ENCODE data around the gene AKAP3.

The AKAP3 gene

DNA sequence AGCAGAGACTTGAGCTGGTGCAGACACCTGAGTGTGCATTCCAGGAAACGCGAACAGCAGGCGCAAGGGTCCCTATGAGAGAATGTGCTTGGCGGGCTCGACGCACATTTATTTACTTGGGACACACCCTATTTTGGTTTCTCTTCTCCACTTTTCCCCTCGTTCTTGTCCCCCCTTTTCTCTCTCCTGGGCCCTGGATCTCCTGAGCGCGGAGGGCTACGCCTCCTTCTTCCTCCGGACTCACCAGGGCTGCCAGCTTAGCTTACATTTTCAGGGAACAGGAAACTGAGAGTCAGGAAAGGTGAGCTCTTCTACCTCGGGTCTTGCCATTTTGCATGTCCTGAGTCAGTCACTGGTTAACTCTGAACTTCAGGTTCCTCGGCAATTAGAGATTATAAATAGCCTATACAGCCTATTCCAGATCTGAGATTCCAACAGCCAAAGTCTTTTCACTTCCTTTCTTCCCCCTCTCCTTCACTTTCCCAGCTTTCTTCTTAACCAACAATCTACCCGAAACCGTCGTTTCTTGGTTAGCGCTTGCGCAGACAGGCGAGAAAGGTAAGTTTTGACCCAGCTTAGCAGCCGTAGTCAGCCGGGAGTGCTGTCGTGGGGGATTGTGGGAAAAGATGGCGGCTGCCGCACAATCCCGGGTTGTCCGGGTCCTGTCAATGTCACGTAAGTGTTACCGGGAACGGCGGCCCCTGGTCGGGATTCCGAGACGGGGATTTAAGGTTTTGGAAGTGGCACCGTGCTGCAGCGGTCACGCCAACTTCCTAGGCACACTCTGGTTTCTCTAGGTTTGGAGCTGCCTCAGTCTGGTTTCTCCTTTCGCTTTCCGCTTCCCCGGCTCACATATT, at the start of gene AKAP3, which contains the start of gene NDUFA9:
AKAP3 (minus strand) TSS at position 551 of the 857 bp plus-strand sequence. CDS start 10,855 bp downstream, outside the sequence.
NDUFA9 (plus strand) TSS at position 614 of the 857 bp plus-strand sequence; CDS start at position 627, 13 bp downstream.
- peak; percentile 89 for DNase-seq

DNA sequence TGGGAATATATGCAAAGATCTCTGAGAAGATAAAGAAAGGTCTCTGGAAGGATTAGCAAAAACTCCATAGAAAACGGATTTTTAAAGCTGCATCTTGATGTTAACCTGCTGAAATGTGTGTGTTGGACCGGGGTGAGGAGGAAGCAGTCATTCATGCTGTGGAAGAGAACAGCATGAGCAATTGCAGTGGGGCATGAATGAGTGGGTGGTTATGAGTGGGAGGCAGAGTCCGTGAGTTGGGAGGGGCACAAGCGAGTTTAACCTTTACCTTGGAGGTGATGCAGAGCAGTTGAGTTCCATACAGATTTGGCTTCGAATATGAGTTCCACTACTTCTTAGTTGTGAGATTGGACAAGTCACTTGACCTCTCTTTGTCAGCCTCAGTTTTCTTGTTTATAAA, 41.9 kb upstream of the AKAP3 start:
- no peak for DNase-seq

DNA sequence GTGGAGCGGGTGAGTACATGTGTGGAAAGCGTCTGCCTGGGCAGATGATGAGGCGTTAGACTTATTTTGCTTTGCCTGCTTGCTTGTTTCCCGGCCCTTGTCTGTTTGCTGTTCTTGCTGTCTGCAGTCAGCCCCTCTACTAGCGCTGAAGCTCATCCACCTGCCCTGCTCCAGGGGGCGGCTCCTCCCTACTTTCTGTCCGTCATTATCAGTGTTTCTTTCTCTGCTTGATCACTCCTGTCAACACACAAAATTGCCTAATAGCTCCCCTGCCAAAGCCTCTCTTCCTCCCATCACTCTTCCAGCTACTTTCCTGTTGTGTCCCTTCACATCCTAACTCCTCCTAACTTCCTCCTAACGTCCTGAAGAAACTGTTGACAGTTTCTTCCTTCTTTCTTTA, 36.5 kb upstream of the AKAP3 start:
- no peak for DNase-seq

DNA sequence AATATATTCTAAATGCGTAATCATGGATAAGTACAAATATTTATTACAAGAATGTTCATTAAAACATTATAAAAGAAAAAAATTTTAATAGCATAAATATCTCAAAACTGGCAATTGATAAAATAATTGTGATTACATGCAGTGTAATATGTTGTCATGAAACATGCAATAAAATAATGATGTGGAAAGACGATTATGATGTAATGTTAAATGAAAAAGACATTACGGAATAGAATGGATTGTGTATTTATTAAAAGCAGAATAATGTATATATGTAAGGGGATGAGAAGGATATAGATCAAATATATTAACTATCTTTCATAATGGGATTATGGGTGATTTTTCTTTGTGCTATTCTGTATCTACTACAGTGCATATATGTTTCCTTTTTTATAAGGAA, 32.9 kb upstream of the AKAP3 start:
- DNase-seq: no peak

DNA sequence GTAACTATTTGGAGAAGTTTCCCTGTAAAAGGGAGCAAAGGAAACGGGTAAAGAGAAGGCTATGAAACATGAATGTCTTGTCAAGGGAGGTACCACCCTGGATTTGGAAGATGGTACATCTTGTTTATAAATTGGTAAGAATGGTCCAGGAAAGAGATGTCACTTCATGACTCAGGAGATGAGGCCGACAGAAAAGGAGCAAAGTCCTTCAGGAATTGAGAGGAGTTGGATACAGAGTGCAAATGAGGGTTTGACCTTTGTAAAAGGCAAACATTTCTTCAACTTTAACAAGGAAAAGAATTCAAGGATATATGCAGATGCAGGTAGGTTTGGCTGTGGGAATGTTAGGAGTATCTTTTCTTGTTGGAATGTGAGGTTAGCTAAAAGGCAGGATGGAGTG, 30.9 kb upstream of the AKAP3 start:
- no peak for DNase-seq

DNA sequence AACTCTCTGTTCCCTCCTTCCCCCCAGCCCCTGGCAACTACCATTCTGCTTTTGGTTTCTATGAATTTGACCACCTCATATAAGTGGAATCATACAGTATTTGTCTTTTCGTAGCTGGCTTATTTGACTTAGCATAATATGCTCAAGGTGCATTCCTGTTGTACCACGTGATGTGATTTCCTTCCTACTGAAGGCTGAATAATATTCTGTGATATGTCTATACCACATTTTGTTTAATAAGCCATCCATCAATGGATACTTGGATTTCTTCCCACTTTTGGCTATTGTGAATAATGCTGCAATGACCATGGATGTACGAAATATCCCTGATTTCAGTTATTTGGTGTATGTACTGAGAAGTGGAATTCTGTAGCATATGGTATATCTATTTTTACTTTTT, 16.4 kb upstream of the AKAP3 start:
- DNase-seq: no peak

DNA sequence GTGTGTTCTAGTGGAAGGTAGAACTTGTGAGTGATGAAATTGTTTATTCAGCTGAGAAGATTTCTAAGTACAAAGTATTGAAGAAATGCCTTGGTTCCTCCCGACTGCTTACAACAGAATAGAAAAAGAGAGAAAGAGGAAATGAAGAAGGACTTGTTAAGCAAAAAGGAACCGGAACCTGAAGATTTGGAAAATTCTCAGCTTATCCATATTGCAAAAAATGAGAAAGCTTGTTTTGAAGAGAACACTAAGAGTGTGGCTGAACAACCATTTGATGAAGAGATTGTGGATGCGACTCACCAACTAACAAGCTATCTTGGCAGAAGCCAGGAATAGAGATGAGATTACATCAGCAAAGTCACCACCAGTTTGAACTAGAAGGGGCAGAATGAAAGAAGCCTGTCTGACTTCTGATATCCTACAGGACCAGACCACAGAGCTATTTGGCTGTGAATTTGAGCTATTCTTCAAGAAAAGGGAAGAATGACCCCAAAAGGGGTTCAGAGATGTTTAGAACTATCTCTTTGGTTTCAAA, 15.2 kb upstream of the AKAP3 start:
- peak; percentile 71 for DNase-seq

DNA sequence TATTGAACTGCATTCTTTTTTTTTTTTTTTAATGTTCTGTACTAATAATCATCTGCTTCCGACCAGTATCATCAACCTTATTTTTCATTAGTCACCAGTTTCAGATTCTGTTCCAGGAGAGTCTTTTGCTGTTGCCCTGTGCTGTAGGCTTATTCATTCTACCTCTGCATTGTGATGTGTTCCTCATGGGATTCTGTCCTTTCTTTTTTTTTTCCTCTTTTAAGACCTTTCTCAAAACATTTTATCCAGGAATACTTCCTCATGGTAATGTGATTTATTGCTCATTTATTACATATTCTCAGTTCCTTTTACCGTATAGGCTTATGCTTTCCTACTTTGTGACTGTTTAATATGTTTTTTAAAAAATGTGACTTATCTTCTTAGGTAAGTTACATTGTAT, 4.8 kb upstream of the AKAP3 start:
- DNase-seq: peak; percentile 57

DNA sequence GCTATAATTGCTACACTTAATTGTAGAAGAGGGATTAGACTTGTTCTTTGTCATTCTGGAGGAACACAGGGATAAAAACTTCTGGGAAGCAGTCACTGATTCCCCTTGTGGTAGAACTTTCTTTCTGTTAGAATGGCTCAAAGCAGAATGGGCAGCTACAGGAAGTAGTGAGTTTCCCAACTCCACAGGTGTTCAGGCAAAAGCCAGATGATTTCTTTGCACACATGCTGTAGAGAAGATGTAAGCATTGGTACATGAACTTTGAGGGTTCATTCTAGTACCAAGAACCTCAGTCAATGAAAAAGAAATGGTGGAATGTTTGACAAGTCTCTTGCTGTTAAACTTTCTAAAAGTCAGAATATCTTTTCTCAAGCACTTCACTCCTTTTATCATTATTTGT, 4.4 kb upstream of the AKAP3 start:
- no peak for DNase-seq

DNA sequence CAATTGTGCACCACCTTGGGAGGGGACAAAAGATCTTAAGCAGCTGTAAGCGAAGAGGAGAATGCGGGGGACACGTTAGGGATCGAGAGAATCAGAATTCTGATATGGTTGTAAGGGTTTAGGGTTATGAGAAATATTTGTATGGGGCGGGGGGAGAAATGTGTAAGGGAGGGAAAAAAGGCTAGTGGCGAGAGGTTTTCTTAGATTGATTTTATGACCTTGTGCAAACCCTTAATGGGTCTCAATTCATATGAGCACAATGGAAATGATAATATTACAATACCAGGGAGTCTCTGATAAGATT, 459 bp upstream of the AKAP3 start:
- no peak for DNase-seq

DNA sequence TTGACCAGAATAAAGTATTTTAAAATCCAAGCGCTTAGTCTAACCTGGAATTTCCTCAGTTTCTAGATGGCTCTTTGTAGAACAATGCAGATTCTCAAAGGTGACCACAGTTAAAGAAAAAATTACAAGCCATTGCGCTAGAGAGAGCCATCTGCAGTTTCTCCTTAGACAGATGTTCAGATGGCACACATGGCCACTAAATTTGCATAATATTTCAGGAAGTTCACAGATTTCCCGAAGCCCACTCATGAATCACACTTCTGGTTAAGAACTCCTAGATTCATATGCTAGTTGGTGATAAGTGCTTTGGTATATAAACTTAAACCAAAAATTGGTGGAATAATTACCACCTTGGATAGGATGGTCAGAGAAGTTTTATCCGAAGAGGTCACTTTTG, 749 bp downstream of the AKAP3 start:
- peak; percentile 86 for DNase-seq

DNA sequence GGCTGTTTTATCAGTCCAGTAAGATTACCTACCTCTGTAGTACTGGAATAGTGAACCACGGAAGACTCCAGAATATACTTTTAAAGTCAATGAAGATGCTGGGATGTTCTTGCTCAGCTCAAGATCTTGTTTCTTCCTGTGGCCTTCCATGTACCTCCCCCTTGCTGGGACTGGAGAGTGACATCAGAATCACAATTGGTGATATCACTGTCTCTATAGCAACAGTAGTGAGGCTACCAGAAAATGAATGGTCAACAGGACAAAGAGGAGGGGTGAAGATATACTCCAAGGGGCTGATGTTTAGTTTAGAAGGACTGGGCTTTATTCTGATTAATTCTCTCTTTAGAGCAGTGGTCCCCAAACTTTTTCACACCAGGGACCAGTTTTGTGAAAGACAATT, 3.8 kb downstream of the AKAP3 start:
- DNase-seq: no peak

DNA sequence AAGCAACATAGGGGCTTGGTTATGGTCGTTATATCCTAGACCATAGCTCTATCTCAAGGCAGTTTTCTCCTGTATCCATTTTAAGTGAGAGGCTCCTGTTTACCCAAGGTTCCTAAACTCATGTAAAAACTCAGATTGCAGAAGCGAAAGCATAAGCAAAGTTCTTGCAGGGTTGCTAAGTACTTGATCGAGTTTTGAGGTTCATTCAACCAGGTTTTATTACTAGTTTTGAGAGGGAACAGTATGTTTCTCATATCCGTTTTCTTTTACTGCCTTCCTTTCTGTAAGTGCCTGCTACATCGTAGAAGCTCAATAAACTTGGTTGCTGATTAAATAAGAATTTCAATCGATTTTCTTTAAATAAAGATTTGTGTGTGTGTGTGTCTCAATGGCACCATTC, 5.1 kb downstream of the AKAP3 start:
- no peak for DNase-seq

DNA sequence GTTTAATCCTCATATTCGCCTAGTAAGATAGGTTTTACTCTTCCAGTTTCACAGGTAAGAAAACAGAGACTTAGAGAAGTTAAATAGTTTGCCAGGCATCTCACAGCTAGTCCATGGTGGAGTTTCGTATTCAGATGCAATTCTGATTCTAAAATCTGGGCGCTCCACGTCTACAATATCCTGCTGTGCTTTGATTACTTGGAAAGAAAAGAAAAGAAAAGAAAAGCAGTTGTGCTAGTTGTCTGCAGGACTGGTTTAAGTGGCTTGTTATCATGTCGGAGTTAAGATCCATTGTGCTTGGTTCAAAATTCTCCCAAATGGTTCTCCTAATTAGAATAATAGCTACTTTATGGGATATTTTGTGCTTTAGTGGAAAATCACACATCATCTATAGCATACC, 18.6 kb downstream of the AKAP3 start:
- DNase-seq: no peak

DNA sequence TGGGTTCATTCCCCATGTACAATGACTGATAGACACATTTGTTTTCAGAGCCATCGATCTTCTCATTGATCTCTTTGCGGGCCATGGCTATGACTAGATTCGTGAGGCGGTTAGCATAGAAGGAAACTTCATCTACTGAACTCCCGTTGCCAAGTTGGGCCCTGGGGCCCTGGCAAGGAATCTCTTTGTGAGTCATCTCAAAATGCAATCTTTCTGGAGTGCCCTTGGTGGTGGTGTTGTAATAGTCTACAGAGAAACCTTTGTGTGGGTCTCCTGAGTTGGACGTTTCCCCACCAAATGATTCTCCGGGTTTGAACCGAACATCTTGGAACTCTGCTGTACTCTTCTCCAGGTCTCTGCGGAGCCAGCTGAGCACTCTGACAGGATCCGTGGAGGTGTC, 20.4 kb downstream of the AKAP3 start:
- DNase-seq: no peak

DNA sequence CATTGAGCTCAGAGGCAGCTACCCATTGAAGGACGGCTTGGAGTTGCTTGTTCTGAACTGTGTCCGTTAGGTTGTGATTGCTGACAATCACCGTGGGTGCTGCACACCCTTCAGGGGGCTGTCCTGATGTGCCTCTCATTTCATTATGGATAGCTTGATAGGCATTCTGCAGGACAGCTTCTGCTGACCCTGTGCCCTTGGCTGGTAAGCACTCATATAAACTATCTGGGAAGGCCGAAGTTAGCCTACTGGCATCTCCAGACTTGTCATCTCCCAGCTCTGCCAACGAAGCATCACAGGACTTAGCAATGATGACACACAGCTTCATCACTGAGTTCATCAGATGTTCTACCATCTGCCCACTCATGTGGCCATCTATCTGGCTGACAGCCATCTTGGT, 22.3 kb downstream of the AKAP3 start:
- no peak for DNase-seq

DNA sequence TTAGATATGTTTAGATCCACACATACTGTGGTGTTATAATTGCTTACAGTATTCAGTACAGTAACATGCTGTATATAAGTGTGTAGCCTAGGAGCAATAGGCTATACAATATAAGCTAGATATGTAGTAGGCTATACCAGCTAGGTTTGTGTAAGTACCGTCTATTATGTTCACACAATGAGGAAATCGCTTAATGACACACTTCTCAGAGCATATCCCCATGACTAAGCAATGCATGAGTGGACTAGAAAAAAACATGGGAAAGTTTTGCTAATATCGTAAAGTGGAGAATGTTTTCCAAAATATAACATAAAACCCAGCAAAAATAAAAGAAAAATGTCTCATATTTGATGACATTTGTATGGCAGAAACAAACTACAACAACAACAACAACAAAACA, 27.3 kb downstream of the AKAP3 start:
- peak; percentile 12 for DNase-seq

DNA sequence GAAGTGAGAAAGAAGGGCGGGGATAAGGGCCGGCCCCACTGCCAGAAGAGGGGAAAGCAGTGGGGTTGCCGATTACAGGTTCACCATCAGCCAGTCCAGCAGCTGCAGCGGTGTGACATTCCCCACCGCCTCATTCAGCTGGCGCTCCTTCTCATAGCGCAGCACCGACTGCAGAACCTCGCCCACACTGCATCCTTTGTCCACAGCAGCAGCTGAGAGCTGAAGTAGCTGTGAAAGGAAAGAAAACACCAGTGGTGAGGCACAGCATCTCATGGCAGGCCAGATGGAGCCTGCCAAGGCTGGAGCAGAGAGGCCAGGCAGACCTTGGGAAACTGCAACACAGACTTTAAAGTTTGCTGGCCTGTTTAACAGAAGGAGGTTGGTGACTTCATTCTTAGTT, 33.2 kb downstream of the AKAP3 start:
- no peak for DNase-seq

DNA sequence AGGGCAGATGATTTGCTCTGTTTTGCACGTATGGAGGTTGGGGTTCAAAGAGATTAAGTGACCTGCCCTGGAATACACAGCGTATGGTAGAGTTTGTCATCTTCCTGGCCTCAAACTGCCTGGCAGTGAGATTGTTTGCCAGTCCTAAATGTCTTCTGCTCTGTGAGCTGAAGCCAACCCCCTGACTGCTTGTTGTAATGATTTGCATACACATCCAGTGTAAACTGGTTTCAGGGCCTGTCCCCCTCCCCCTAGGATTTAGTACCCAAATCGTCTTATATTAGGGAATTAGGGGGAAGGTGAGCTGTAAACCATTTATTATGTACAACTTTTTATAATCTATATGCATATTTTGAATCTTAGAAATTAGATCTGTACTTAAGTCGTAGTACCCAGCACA, 38.4 kb downstream of the AKAP3 start:
- no peak for DNase-seq

DNA sequence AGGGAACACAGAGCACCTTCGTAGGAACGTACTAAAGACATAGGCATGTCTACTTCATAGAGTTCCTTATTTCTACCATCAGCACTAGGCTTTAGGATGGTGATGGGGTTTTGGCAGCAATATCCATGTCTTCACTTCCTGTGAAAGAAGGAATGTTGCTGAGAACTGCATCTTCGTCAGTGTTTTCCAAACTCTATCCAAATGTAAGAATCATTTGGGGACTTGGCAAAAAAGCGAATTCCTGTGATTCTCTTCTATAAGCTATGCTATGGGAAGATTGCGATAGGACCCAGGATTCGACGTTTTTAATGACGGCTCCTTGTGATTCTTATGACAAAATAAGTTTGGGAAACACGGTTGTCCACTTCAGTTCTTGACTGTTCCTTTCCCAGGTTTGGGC, 39.8 kb downstream of the AKAP3 start:
- DNase-seq: no peak

DNA sequence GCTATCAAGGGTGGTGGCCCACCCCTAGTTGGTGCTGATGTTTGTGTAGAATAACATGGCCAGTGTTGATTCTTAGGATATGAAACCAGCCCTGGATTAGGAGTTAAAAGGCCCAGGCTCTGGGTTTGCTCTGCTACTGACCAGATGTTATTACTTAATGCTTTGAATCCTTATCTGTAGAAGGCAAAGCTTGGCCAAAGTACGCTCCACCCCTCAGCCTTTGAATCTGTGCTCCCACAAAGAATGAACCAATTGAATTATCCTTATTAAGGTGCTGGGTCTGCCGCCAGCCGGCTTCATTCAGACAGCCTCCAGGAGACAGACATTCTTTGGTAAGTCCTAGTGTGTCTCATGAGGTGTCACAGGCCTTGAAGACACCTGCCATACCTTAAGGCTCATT, 41.8 kb downstream of the AKAP3 start:
- DNase-seq: no peak

DNA sequence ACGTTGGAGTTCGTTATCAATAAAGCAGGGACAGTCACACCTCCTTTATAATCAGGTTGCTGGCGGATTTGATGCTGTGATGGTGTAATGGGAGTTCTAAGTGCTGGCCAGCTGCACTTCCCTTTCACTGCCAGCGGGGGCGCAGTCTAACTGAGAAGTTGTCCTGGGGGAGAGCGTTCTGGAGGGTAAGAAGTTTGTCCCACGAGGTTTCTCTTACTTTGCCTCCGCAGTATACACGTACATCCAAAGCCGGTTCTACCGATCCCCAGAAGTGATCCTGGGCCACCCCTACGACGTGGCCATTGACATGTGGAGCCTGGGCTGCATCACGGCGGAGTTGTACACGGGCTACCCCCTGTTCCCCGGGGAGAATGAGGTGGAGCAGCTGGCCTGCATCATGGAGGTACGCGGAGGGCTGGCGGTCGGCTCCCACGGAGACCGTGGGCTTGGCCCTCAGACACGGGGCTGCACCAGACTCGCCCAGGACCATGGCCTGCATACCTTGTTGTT, 44.1 kb downstream of the AKAP3 start:
- peak; percentile 89 for DNase-seq

DNA sequence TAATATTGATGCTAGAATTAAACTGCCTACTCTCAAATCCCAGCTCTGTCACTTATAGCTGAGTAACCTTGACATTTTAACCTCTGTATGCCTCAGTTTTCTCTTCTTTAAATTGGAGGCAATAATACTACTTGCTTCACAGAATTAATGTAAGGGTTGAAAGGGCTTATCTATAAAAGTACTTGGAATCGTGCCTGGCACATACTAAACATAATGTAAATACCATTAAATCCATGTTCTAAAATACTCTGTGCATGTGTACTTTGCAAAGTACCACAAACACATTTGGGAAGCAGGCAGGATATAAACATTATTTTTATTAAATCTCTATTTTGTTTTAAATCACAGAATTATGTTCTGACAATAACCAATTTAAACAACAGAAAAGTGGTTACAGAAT, 44.9 kb downstream of the AKAP3 start:
- DNase-seq: no peak

DNA sequence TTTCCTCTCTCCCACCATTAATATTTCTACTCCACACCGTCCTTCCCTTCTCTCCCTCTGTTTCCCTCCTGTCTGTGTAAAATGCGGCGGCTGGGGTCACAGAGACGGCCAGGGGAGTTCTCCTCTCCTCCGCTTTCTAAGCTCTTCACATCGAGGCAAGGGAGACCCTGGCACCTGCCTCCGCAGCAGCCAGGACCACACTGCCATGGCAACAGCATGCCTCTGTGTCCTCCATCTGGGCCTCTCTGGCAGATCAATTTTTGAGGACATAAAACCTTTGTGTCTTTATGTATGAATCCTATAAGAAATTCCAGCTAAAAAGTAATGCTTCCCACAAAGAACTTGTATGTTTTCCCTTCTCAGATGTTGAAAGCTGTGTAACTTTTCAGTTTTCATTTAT, 45.4 kb downstream of the AKAP3 start:
- DNase-seq: no peak

DNA sequence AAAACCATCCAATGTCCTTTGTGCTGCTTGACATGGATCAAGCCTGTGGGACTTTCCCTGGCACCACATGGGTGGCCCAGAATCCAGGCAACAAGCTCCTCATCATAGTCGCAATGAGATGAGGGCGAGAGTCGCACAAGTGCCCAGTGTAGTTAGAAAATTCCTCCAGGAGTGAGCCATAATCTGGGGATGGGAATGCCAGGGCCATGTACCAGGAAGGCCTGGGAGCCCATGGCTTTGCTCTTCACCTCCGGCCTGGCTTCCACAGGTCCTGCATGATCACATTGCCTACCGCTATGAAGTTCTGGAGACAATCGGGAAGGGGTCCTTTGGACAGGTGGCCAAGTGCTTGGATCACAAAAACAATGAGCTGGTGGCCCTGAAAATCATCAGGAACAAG, 53.0 kb downstream of the AKAP3 start:
- no peak for DNase-seq

Measured in inflammatory macrophage treated with lipopolysaccharide for 4 hours (primary cell).